SK-N-MC (cell line): Measurements from ENCODE around the gene LMF2.

Experiments used
- EZH2 ChIP-seq: fragments of 200-600 bp; sonication (generic); IDR thresholded peaks from one replicate; pipeline ENCODE4 v1.6.1; 2017; ENCODE audit warnings: antibody characterized with exemption
- FOXP2 ChIP-seq: optimal IDR thresholded peaks from 2 replicates; pipeline ENCODE3; 2011; ENCODE audit warnings: mild to moderate bottlenecking, moderate library complexity; ENCODE audit not compliant: insufficient read depth; ENCODE audit errors: extremely low read length, control extremely low read depth
- POLR2AphosphoS5 ChIP-seq: IDR thresholded peaks from 2 replicates; pipeline ENCODE4 v1.6.1; 2012; ENCODE audit warnings: mild to moderate bottlenecking, low read depth, low read length, borderline replicate concordance

DNA sequence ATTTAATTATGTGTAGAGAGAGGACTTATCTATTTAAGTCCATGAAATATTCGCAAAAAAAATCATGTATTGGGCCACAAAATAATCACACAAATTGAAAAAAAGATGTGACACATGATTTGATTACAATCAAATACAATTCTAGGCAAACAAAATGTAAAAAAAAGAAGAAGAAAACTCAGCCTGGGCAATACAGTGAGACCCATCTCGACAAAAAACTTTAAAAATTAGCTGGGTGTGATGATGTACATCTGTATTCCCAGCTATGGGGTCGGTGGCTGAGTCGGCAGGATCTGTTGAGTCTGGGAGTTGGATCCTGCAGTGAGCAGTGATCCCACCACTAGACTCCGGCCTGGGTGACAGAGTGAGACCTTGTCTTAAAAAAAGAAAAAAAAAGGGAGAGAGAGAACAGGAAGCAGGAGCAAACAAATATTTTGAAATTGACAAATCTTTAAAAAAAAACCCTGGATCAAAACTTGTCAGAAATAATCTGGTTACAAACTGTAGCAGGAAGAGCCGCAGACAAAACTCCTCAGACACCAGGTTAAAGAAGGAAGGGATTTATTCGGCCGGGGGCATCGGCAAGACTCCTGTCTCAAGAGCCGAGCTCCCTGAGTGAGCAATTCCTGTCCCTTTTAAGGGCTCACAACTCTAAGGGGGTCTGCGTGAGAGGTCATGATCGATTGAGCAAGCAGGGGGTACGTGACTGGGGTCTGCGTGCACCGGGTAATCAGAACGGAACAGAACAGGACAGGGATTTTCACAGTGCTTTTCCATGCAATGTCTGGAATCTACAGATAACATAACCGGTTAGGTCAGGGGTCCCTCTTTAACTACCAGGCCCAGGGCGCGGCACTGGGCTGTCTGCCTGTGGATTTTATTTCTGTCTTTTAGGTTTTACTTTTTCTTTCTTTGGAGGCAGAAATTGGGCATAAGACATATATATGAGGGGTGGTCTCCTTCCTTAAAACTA is 25.6 kb upstream of the LMF2 start:
- TF ChIP-seq POLR2AphosphoS5 (no peak), EZH2 (no peak), FOXP2 (no peak)
